Right lobe of liver (tissue), 6 donors: ENCODE data around the gene KCNC3. TPM values are rescaled to one million over a fixed set of nuclear protein-coding genes. Genes with fewer than 3 reads are reported as not detected.

ENCODE experiments used
- ATAC-seq, 4 donors: fragments of 200-7000 bp; cut with Tn5 transposase; one replicate each; pipeline ENCODE4 v1.9.1; 2020; ENCODE audit warnings: mild to moderate bottlenecking in 4 of 4, moderate library complexity in 4 of 4
- DNase-seq, 3 donors: peaks; one replicate each; pipeline ENCODE4 v3.0.0-alpha.2; 2020
- H3K27ac ChIP-seq, 3 donors: fragments of 200-600 bp; one replicate each; pipeline ENCODE4 v1.8.0; 2022
- H3K27me3 ChIP-seq, 2 donors: fragments of 200-600 bp; one replicate each; pipeline ENCODE4 v1.8.0; 2022
- H3K36me3 ChIP-seq, 4 donors: fragments of 200-600 bp; sonication (generic) in 1 of 4; one replicate each; pipeline versions ENCODE4 v1.5.1 to v1.8.0; 2017 to 2022; ENCODE audit warnings: control low read depth in 1 of 4
- H3K4me1 ChIP-seq, 4 donors: fragments of 200-600 bp; sonication (generic) in 1 of 4; one replicate each; pipeline versions ENCODE4 v1.5.1 to v1.8.0; 2017 to 2022; ENCODE audit warnings: control low read depth in 1 of 4
- H3K4me3 ChIP-seq, 3 donors: fragments of 200-600 bp; one replicate each; pipeline ENCODE4 v1.8.0; 2022
- H3K9me3 ChIP-seq, 4 donors: fragments of 200-600 bp; sonication (generic) in 1 of 4; one replicate each; pipeline versions ENCODE4 v1.5.1 to v1.8.0; 2017 to 2022; ENCODE audit warnings: control low read depth in 1 of 4
- POLR2A ChIP-seq: fragments of 450-650 bp; IDR thresholded peaks from one replicate; pipeline ENCODE4 v1.6.1; 2017; ENCODE audit warnings: antibody characterized with exemption, mild to moderate bottlenecking
- WGBS: methylation state at CpG from one replicate; pipeline ENCODE4 v1.1.6; 2018; ENCODE audit warnings: low coverage, low lambda C conversion rate; ENCODE audit not compliant: insufficient coverage; ENCODE audit errors: missing lambda C conversion rate; 5-methylcytosine and 5-hydroxymethylcytosine counted together
- intact Hi-C, 2 donors: fragments of 100-400 bp; cut with DNase I; formaldehyde crosslinking; loops; one replicate each; pipeline versions ENCODE4 v1.11.2 to v1.14.1; 2022
- total RNA-seq, 6 experiments: library from RNA; depleted of rRNA in 2 of 6; stranded (reverse); fragments of >200 nt in 2 of 6; fragmentation: NEBNext Ultra II Directional in 3 of 6; extraction: Animal tissue kit (Norgen Biotek cat#: 25700) in 3 of 6; gene quantifications; one replicate each; pipeline versions ENCODE4 v1.1.0 to v1.2.4, GENCODE V29; 2016 to 2023
- TF ChIP-seq, protein P1 (sequence below), 4 donors: fragments of 200-600 bp in 3 of 4; fragments of 450-650 bp in 1 of 4; IDR thresholded peaks; one replicate each; pipeline versions ENCODE4 v1.5.1 to v1.8.0; 2016 to 2022; ENCODE audit warnings: antibody characterized with exemption in 4 of 4, mild to moderate bottlenecking in 2 of 4
- donor health status: DM: no; HTN: yes; CAD: no.
- donor health status: DM: no; HTN: no; CAD: no.
- donor health status: DM: no; HTN: no; CAD: no.
- donor health status: DM: no; HTN: yes; CAD: no.
- donor health status: DM: no; HTN: yes; CAD: no.

KCNC3 gene
- total RNA-seq, 6 experiments from 2014 or later: 0.92 to 3.0 (median 2.3) TPM

DNA sequence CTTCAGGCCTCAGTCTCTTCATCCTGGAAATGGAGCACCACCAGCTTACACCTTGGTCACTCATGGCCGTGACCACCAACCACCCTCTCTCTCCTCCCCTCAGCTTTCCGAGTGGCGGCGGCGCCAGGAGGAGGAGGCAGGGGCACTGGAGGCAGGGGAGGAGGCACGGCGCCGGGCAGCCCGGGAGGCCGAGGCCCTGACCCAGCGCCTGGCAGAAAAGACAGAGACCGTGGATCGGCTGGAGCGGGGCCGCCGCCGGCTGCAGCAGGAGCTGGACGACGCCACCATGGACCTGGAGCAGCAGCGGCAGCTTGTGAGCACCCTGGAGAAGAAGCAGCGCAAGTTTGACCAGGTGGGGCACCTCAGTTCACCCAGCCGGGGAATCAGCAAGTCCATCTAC, 47.7 kb downstream of the KCNC3 start:
- H3K36me3 ChIP-seq: peaks cover 0 to 45% (median 16%) of the 10 kb centered on the region in 4 donors
- WGBS: 53% methylated on average over 3 of the region's 22 CpGs
- DNase-seq: no peak

DNA sequence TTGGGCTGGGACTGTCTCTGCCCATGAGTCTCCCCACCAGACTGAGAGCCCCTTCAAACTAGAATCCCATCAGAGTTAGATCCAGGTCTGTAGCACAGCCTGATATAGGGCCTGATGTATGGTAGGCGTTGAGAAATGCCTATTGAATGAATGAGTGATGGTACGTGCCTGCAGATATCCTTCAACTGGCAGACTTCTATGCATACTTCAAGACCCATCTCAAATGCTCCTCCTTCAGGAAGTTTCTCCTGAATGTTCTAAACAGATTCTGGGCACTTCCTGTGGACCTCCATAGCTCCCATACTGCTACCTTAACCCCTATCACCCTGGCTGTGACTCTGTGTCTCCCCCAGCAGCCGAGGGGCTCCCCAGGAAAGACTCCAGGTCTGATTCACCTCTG, 48.2 kb downstream of the KCNC3 start:
- H3K27me3 ChIP-seq: no peaks in the 10 kb centered on the region
- ATAC-seq: no peak
- WGBS: 75% methylated on average over 2 of the region's 3 CpGs
- intact Hi-C loops: no loop called here
- TF ChIP-seq, protein P1, sequence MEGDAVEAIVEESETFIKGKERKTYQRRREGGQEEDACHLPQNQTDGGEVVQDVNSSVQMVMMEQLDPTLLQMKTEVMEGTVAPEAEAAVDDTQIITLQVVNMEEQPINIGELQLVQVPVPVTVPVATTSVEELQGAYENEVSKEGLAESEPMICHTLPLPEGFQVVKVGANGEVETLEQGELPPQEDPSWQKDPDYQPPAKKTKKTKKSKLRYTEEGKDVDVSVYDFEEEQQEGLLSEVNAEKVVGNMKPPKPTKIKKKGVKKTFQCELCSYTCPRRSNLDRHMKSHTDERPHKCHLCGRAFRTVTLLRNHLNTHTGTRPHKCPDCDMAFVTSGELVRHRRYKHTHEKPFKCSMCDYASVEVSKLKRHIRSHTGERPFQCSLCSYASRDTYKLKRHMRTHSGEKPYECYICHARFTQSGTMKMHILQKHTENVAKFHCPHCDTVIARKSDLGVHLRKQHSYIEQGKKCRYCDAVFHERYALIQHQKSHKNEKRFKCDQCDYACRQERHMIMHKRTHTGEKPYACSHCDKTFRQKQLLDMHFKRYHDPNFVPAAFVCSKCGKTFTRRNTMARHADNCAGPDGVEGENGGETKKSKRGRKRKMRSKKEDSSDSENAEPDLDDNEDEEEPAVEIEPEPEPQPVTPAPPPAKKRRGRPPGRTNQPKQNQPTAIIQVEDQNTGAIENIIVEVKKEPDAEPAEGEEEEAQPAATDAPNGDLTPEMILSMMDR (IDR thresholded peaks at IDR 0.05): no peak
- TF ChIP-seq POLR2A: no peak
- peaks cover 0 to 47% (median 17%) of the 10 kb centered on the region in 4 donors for H3K36me3 ChIP-seq
- H3K27ac ChIP-seq: no peak overlapping the region
- no peaks in the 10 kb centered on the region for H3K4me1 ChIP-seq
- no peak overlapping the region for H3K4me3 ChIP-seq
- peaks cover 0 to 6% (median 0%) of the 10 kb centered on the region in 4 donors for H3K9me3 ChIP-seq
- DNase-seq: no peak

More for the DNA sequence above, 47.7 kb downstream of the KCNC3 start:
- Histone ChIP-seq H3K9me3 (peaks cover 0 to 6% (median 0%) of the 10 kb centered on the region in 4 donors), H3K27ac (no peak overlapping the region), H3K4me1 (no peaks in the 10 kb centered on the region), H3K4me3 (no peak overlapping the region), H3K27me3 (no peaks in the 10 kb centered on the region)
- TF ChIP-seq, protein P1 (IDR thresholded peaks at IDR 0.05): no peak
- ATAC-seq: no peak
- intact Hi-C loops: no loop called here

DNA sequence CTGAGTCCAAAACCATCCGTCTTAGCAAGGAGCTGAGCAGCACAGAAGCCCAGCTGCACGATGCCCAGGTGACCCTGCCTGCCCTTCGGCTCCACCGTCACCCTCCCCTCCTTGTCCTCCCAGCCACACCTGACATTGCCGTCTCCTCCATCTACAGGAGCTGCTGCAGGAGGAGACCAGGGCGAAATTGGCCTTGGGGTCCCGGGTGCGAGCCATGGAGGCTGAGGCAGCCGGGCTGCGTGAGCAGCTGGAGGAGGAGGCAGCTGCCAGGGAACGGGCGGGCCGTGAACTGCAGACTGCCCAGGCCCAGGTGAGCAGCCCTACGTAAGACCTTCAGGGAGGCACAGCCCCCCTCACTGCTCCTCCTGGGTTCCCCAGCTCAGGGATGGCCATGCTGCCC, 49.1 kb downstream of the KCNC3 start:
- no peak for DNase-seq
- 83% methylated on average over 3 of the region's 14 CpGs for WGBS
- no peak overlapping the region for H3K27ac ChIP-seq
- ATAC-seq: peak in 2 of 4 donors; percentile 28 to 34
- H3K36me3 ChIP-seq: peaks cover 0 to 50% (median 18%) of the 10 kb centered on the region in 4 donors
- peaks cover 0 to under 1% (median 0%) of the 10 kb centered on the region in 4 donors for H3K9me3 ChIP-seq
- no peaks in the 10 kb centered on the region for H3K27me3 ChIP-seq
- intact Hi-C loops: no loop called here
- H3K4me3 ChIP-seq: no peak overlapping the region
- H3K4me1 ChIP-seq: no peaks in the 10 kb centered on the region
- TF ChIP-seq, protein P1 (IDR thresholded peaks at IDR 0.05): no peak
- no peak for TF ChIP-seq POLR2A

DNA sequence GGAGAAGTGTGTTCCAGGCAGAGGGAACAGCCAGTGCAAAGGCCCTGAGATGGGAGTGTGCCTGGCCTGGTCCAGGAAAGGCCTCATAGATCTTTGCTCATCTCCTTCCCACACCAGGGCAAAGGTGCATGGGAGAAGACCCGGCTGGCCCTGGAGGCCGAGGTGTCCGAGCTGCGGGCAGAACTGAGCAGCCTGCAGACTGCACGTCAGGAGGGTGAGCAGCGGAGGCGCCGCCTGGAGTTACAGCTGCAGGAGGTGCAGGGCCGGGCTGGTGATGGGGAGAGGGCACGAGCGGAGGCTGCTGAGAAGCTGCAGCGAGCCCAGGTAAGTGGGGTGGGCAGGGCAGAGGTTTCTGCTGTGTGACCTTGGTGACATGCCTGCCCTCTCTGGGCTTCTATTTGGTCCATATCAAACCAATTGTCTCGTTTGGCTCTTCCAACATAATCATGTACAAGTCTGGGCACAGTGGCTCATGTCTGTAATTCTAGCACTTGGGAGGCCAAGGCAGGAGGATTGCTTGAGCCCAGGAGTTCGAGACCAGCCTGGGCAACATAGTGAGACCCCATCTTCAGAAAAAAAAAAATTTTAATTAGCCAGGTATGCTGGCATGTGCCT, 51.1 kb downstream of the KCNC3 start:
- WGBS: 65% methylated on average over 2 of the region's 14 CpGs
- no peaks in the 10 kb centered on the region for H3K9me3 ChIP-seq
- no peak for ATAC-seq
- H3K27me3 ChIP-seq: no peaks in the 10 kb centered on the region
- DNase-seq: no peak
- TF ChIP-seq, protein P1 (IDR thresholded peaks at IDR 0.05): no peak
- TF ChIP-seq POLR2A: no peak
- no peak overlapping the region for H3K27ac ChIP-seq
- no peak overlapping the region for H3K4me3 ChIP-seq
- intact Hi-C loops: no loop called here
- no peaks in the 10 kb centered on the region for H3K4me1 ChIP-seq
- peaks cover 0 to 54% (median 16%) of the 10 kb centered on the region in 4 donors for H3K36me3 ChIP-seq
